NCI-H345 treated with DMSO at 0.1 percent for 48 hours (cell line): ENCODE measurements around the gene CSTA.
"Not testable (repeated sequence)": the region's sequence is repeated elsewhere in the genome, so short reads cannot be mapped to it uniquely, and the experiment has no call there.

Experiments used
- DNase-seq: peaks from one replicate; lab custom pipeline; 2025; ENCODE audit not compliant: unreplicated experiment; lab: John Stamatoyannopoulos, UW

The CSTA gene

GRCh38 chr3:122318620-122319019 is 6.4 kb upstream of the CSTA start:
- DNase-seq, result no peak

GRCh38 chr3:122322095-122323075 is 2.7 kb upstream of the CSTA start:
- no peak for DNase-seq

DNA sequence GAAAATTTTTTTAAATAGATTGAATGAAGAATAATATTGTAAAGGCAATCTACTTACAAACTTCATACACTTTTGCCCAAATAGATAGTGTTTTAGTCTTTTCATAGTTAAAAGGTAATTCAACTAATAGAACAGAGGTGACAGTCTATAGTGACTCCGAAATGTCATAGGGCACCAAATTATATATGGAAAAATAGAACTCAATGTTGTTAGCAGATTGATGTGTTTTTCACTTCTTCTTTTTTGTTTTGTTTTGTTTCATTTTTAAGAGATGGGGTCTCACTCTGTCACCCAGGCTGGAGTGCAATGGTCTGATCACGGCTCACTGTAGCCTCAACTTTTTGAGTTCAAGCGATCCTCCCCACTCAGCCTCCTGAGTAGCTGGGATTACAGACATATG is 721 bp downstream of the CSTA start:
- DNase-seq, result no peak

- DNase-seq, result no peak
These were observed 6.8 kb downstream of the CSTA start for GRCh38 chr3:122331886-122332285.

DNA sequence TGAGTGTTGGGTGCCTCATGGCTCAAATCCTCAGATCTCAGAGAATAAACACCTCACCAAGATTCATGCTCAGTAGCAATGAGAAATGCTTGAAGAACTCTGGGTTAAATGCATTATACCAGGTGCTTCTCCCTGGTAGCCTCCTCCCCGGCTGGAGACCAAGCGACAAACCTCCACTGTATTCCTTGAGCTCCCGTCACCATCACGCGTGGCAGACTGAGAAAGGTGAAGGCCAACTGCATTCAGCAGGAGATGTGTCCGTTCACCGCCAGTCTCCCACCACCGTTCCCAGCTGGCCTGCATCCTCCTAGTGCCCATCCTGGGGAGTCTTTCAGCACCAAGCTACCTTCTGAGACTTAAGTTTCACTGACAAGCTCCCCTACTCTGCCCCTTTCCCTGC is 7.5 kb downstream of the CSTA start:
- no peak for DNase-seq

- DNase-seq, result no peak
These were observed 17.8 kb downstream of the CSTA start for GRCh38 chr3:122342803-122343202.

- no peak for DNase-seq
These were observed 18.6 kb downstream of the CSTA start for GRCh38 chr3:122343654-122344053.

GRCh38 chr3:122349171-122349570 is 24.1 kb downstream of the CSTA start:
- no peak for DNase-seq

DNA sequence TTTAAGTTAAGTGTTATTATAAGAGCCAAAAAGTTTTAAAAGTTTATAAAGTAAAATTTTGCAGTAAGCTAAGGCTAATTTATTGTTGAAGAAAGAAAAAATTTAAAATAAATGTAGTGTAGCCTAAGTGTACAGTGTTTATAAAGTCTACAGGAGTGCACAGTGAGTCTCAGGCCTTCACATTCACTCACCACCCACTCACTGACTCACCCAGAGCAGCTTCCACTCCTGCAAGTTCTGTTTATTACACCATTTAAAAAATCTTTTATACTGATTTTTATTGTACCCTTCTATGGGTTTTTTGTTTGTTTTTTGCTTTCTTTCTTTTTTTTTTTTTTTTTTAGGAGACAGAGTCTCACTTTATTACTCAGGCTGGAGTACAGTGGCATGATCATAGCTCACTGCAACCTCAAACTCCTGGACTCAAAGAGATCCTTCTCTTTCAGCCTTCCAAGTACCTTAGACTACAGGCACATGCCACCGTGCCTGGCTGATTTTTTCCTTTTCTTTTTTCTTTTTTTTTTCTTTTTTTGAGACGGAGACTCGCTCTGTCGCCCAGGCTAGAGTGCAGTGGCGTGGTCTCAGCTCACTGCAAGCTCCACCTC is 25.9 kb downstream of the CSTA start:
- no peak for DNase-seq

GRCh38 chr3:122351612-122352011 is 26.6 kb downstream of the CSTA start:
- no peak for DNase-seq

- DNase-seq, result no peak
These were observed 28.2 kb downstream of the CSTA start for GRCh38 chr3:122353215-122353614.

DNA sequence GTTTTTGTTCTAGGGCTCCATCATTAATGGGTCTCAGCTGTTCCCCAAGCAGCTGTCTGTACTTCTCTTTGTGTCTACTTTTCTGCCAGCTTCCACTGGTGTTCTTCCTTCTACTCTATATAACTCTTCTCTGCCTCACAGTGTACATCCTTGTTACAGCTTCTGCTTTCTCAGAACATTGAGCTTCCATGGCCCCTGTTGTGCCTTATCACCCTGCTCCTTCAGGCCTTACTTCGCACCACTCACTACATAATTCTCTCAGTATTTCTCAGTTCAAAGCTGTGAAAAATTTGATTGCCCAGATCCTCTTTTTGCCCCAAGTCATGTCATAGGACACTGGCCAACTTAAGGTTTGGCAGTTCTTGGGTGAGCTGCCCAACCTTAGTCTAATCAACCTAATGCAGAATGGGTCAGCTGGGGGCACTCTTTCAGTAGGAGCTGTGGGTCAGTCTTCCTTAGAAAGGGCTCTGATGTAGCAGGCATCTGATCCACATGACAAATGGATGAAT is 28.9 kb downstream of the CSTA start:
- DNase-seq, result no peak

DNA sequence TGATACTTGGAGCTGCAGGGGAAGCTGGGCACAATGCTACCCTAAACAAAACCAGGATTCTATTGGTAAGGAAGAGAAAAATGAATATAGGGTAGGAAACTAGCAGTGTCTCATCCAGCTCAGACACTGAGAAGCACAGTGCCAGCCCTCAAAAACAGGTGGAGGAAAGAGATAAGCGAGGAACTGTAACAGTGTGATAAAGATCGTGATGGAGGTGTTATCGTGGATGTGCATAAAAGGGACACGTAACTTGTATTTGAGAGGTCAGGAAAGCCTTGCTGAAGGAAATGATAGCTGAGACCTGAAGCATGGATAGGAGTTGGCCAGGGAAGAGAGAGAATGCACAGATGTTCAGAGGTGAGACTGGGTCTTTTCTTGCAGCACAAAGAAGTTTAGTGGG is 30.6 kb downstream of the CSTA start:
- no peak for DNase-seq

GRCh38 chr3:122356402-122356801 is 31.4 kb downstream of the CSTA start:
- DNase-seq, result no peak

- DNase-seq, result no peak
These were observed 33.0 kb downstream of the CSTA start for GRCh38 chr3:122357828-122358702.

GRCh38 chr3:122358703-122359032 is 33.6 kb downstream of the CSTA start:
- no peak for DNase-seq

DNA sequence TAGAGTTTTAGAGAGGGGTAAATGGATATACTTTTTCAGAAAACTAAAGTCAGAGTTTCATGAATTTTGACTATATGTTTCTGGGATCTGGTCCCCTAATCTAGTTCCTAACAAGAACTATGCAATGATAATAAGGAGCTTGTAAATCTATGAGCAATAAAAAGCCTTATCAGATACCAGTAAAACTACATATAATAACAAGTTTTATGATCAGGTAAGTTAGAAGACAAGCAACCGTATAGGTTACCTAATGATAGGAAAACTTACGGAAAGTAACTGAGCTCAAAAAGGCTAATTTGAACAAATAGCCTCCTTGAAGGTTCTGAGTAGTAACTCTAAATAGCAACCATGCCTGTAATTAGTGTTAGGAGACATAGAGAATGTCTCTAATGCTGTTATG is 37.0 kb downstream of the CSTA start:
- DNase-seq, result no peak

DNA sequence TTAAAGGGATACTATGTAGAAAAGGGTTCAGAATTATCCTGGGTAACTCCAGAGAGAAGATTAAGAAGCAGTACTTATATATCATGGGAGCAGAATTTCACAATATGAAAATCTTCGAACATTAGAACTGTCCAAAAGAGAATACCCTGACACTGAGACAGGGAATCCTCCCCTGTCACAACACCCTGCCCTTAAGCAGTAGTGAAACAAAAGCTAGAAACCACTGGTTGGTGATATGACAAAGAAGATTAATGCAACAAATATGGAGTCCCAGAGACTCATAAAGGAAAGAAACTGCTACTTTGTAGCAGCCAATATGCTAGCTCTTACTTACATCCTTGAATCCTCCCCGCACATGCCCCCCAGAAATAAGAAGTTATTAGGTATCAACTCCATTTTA is 39.4 kb downstream of the CSTA start:
- DNase-seq, result no peak

GRCh38 chr3:122365073-122365472 is 40.0 kb downstream of the CSTA start:
- no peak for DNase-seq

- not testable (repeated sequence) for DNase-seq
These were observed 40.7 kb downstream of the CSTA start for GRCh38 chr3:122365582-122366378.

GRCh38 chr3:122366379-122366749 is 41.3 kb downstream of the CSTA start:
- no peak for DNase-seq
